A549 (cell line): Measurements from ENCODE around the gene EME2.

Source experiments
- CTCF ChIP-seq: fragments of >200 bp; sonication (Bioruptor Twin); formaldehyde crosslinking; IDR thresholded peaks from 3 replicates; pipeline ENCODE4 v1.5.1; 2016
- POLR2A ChIP-seq: IDR thresholded peaks from 2 replicates; pipeline ENCODE4 v1.6.1; 2012; ENCODE audit warnings: mild to moderate bottlenecking, low read length

- TF ChIP-seq CTCF (no peak), POLR2A (no peak)
These were observed 5.3 kb upstream of the EME2 start for GRCh38 chr16:1767116-1767994.
